ENCODE data around the gene PLPPR2.

- TF ChIP-seq POLR2A (IDR thresholded peaks at IDR 0.05): no peak
- TF ChIP-seq CTCF (IDR thresholded peaks at IDR 0.05): no peak
These were observed 23.7 kb upstream of the PLPPR2 start for GRCh38 chr19:11331502-11331901.
